GM10248 (cell line): ENCODE measurements around the gene KSR2.

ENCODE experiments used
- CTCF ChIA-PET: fragments of 300-600 bp; sonication (Branson Sonifier 250); formaldehyde crosslinking; extraction: SDS; loops from one replicate; lab custom pipeline; 2021; ENCODE audit warnings: antibody characterized with exemption; lab: Yijun Ruan, JAX
- POLR2A ChIA-PET: fragments of 350-650 bp; sonication (Branson Sonifier 250); formaldehyde crosslinking; extraction: SDS; loops from one replicate; lab custom pipeline; 2020; ENCODE audit warnings: antibody characterized with exemption; lab: Yijun Ruan, JAX
- DNase-seq: peaks from one replicate; pipeline ENCODE4 v3.0.0; 2012; ENCODE audit errors: extremely low spot score
- TF ChIP-seq, protein P1 (sequence below): IDR thresholded peaks from 2 replicates; pipeline ENCODE4 v1.5.1; 2012; ENCODE audit warnings: mild to moderate bottlenecking, low read depth; ENCODE audit errors: extremely low read depth, missing control alignments, control extremely low read depth

KSR2 gene

DNA sequence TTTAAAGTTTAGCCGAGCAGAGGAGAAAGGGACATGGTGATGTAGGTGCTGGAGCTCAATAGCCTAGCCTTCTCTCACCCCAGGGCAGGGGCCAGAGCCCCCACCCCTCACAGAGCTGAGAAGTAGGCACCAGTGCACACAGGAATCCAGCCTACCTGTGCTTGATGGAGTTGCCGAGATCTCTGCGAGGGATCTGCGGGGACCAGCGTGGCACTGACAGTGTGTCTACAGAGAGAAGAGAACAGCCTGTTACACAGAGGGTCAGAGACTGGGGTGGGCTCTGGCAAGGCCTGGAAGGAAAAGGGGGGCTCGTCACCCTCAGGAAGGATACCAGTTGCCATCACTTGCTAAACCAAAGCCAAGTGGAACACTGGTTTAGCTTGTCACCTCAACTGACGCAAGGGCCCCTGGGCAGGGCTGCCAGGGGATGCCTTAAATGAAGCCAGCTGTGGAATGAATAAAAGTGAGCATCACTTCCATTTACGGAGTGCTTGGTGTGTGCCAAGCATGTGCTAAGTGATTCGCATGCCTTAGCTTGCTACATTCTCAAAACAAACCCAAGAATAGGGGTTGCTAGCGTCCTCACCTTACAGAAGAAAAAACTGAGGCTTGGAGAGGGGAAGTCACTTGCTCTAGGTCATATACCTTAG lies 386.5 kb downstream of the KSR2 start:
- CTCF ChIA-PET, result no interaction called here
- no peak for DNase-seq
- POLR2A ChIA-PET, result no interaction called here
- TF ChIP-seq, protein P1, sequence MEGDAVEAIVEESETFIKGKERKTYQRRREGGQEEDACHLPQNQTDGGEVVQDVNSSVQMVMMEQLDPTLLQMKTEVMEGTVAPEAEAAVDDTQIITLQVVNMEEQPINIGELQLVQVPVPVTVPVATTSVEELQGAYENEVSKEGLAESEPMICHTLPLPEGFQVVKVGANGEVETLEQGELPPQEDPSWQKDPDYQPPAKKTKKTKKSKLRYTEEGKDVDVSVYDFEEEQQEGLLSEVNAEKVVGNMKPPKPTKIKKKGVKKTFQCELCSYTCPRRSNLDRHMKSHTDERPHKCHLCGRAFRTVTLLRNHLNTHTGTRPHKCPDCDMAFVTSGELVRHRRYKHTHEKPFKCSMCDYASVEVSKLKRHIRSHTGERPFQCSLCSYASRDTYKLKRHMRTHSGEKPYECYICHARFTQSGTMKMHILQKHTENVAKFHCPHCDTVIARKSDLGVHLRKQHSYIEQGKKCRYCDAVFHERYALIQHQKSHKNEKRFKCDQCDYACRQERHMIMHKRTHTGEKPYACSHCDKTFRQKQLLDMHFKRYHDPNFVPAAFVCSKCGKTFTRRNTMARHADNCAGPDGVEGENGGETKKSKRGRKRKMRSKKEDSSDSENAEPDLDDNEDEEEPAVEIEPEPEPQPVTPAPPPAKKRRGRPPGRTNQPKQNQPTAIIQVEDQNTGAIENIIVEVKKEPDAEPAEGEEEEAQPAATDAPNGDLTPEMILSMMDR, result no peak

DNA sequence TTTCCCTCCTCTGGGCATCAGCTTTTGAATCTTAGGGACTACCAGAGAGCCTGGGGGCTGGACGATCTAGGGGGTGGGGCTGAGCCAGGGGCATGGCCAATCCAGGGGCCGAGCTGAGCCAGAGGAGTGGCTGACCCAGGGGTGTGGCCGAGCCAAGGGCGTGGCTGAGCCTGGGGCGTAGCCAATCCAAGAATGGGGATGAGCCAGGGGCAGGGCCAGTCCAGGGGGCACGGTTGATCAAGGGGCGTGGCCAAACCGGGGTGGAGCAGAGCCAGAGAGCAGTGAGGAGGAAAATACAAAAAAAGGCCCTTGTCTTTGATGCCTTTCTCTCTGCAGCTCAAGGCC lies 388.1 kb downstream of the KSR2 start:
- peak; percentile 28 for DNase-seq
- TF ChIP-seq, protein P1, result no peak
- ChIA-PET CTCF (interaction anchor here (2.2 kb wide), 1 partner anchor 214 kb away, joined by 4 read pairs; no protein-coding TSS in a partner anchor), POLR2A (no interaction called here)

DNA sequence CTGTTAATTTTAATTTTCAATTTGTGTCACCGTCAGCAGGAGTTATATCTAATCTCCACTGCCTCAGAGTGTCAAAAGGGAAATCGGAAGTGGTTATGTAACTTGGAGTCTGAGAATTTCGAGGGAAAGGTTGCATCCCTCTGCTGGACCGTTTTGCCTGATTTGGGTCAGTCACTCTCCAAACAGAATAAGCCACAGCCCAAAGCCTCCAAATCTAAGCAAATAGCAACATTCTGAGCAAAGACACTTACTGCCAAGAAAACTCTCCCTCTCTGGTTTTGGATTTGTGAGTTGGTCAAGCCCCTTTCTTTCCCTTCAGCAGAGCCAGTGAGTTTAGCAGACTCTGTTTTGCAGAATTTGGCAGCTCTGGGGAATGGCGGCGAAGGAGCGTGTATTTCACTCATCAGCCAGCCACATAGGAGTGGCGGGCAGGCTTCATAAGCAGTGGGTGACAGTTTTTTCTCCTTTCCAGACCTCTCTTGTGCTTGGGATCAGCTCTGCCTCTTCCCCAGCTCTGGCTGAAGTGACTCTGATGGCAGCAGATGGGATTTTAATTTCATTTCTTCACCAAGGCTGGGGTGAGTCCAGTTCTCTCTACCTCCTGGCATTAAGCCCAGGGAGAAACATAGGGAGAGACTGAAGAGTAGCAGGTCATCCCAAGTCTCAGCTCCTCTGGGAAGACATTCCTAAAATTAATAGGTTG lies 388.6 kb downstream of the KSR2 start:
- no peak for DNase-seq
- ChIA-PET CTCF (interaction anchor here (2.2 to 3.0 kb wide), 2 partner anchors 9 to 213 kb away, joined by 4 to 14 read pairs; no protein-coding TSS in a partner anchor), POLR2A (no interaction called here)
- TF ChIP-seq, protein P1, result no peak

DNA sequence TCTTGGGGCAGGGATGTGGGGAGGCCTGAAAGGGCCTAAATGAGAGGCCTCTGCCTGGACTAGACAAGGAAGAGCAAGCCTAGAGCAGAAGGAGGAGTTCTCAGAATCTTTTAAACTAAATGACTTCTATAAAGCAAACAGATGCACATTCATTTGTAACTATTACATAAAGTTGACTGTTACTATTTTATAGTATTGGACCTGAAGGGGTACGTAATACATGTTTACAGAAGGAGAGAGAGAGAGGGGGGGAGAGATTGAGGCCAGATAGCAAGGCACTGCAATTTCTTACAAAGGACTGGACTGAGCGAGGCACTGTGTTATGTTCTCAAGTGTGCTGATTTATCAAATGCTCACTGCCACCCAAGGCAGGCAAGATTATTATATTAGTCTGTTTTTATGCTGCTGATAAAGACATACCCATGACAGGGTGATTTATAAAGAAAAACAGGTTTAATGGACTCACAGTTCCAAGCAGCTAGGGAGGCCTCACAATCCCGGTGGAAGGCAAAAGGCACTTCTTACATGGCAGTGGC lies 391.6 kb downstream of the KSR2 start:
- POLR2A ChIA-PET, result no interaction called here
- CTCF ChIA-PET, result interaction anchor here (1.3 to 3.0 kb wide), 3 partner anchors 11 to 57 kb away, joined by 3 to 17 read pairs (median 14); no protein-coding TSS in a partner anchor
- no peak for DNase-seq
- TF ChIP-seq, protein P1, result no peak

DNA sequence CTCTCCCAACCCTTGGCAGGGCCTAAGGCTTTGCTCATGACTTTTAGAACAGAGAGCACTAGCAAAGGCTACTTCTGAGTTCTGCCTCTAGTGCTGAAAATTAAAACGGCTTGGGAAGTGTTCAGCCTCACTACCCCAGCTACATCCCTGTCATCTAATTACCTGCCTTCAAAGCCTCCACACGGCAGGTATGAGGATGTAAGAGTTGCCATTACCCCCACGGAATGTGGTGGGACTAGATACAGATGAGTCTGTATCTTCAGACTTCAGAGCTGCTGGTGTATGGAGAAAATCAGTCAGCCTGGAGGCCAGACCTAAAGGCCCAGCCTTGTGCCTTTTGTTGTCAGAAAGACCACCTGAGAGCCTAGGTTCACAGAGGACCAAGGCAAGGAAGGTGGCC lies 392.7 kb downstream of the KSR2 start:
- no peak for DNase-seq
- CTCF ChIA-PET, result interaction anchor here (0.9 to 2.2 kb wide), 2 partner anchors 12 to 24 kb away, joined by 3 to 17 read pairs; no protein-coding TSS in a partner anchor
- TF ChIP-seq, protein P1, result no peak
- POLR2A ChIA-PET, result no interaction called here

DNA sequence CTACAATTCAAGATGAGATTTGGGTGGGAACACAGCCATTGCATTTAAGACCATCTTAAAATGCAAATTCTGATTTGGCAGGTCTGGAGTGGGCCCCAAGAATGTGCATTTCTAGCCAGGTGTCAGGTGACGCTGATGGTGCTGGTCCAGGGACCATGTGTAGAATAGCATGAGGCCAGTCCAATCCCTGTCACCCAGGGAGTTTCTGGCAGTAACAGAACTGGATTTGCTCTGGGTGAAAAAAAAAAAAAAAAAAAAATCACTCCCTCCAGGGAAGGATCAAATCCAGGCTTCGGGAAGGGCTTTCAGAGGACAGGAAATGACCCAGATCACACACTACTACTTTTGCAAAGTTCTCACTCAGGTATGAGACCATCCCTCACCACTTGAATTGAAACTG lies 394.1 kb downstream of the KSR2 start:
- POLR2A ChIA-PET, result no interaction called here
- CTCF ChIA-PET, result interaction anchor here (1.2 to 2.2 kb wide), 2 partner anchors 13 kb away, joined by 3 to 17 read pairs; no protein-coding TSS in a partner anchor
- no peak for DNase-seq
- TF ChIP-seq, protein P1, result no peak
